GM23338 (cell line): ENCODE measurements around the gene DDR2.
"Not testable (repeated sequence)": the region's sequence is repeated elsewhere in the genome, so short reads cannot be mapped to it uniquely, and the experiment has no call there.

ENCODE experiments used
- CTCF ChIP-seq, 2 experiments: fragments of 200-600 bp in 1 of 2; sonication (generic) in 1 of 2; conservative IDR thresholded peaks; 2 replicates each; pipeline versions ENCODE4 v1.5.1 to v1.6.1; 2016 to 2017; ENCODE audit warnings: antibody characterized with exemption in 2 of 2, low read depth in 2 of 2, mild to moderate bottlenecking in 2 of 2, moderate library complexity in 1 of 2
- EZH2 ChIP-seq: fragments of 200-600 bp; sonication (generic); IDR thresholded peaks from one replicate; pipeline ENCODE4 v1.8.0; 2017; ENCODE audit warnings: antibody characterized with exemption, mild to moderate bottlenecking, low read depth; ENCODE audit not compliant: unreplicated experiment

GRCh38 chr1:162729195-162729774, 97.0 kb downstream of the DDR2 start:
- not testable (repeated sequence) for TF ChIP-seq EZH2; CTCF (conservative IDR thresholded peaks at IDR 0.05; ENCODE audit: low read depth in 2 of 2)
